Colon (tissue), 2 donors: ENCODE measurements around the gene LPIN1.

Experiments
- FAIRE-seq: peaks from 2 replicates; lab custom pipeline; 2012; peaks lifted over from hg19 to GRCh38; lab: Jason Lieb, UNC
- donor health status: control.
- donor health status: control.

LPIN1 gene

DNA sequence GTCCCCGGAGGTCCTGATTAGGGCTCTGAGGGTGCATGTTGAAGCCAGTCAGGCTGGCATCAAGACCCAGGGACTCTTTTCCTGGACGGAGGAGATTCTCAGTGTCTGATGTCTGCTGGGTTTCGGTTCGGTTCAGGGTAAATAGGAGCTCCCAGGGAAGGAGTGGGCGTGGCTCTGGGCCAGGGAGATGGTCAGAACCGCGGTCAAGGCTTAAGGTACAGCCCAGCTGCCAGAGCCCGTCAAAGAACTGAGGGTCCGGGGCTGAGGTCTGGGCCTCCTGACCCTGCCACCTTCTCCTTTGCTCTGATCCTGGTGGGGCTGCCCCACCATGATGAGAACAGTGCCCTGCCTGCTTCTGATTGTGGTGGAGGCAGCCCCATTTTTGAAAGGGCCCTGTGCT, 39.8 kb downstream of the LPIN1 start:
- no peak for FAIRE-seq

DNA sequence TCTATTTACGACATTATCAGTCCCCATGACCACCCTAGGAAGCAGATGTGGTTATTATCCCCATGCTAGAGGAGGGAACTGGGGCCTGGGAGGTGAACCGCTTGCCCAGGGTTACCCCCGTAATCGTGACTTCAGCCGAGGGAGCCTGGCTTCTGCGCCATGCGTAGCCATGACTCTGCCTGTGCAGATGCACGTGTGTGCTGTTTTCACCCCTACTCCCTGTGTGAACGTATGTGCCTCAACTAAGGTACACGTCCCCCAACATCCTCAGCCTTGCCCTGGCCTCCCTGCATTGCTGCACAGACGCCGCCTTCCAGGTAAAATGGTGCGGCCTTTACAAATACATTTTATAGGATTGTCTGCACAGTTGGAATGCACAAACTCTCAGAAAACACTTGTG, 40.2 kb downstream of the LPIN1 start:
- FAIRE-seq: no peak

DNA sequence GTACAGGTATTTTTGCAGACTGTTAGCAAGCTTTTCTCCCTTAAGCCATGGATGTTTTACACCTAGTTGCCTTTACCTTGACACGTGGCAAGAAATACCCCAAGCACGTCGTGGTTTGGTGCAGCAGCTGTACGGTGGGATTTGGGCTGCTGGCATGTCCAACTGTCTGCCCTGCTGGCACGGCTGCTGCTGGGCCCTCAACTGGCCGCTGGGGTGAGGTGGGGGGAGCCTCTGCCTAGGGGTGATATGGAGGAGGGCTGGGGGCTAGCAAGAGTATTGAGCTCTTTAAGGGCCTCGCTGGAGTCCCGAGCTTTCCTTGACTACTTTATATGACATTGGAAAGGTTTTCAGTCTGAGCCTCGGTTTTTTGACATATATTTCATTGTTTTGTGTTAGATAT, 41.6 kb downstream of the LPIN1 start:
- FAIRE-seq: no peak

DNA sequence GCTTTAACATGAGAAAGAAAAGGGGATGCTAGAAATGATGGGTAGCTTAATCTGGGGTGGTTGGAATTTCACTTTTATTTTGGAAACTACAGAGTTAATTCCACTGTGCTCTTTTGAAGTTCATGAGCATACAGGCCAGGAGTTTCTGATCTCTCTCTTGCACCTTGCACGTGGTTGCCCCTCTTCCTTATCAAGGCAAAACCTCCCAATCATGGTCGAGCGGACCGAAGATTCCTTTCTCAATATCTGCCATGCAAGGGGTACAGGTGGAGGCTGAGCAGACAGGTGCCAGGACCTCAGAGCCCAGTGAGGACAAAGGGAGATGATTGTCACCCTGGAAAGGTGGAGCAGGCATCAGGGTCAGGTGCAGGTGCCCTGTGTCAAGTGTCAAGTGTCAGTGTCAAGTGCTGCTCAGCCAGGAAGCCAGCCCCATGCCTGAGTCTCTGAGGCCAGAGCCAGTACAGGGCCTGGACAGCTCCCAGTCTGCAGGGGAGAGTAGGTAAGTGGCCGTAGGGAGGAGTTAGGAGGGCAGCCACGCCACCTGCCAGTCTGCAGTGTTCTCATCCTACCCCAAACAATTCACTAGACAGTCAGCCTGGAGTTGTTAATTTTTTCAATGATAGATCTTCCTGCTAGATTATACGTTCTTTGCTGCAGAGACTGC, 42.2 kb downstream of the LPIN1 start:
- no peak for FAIRE-seq

DNA sequence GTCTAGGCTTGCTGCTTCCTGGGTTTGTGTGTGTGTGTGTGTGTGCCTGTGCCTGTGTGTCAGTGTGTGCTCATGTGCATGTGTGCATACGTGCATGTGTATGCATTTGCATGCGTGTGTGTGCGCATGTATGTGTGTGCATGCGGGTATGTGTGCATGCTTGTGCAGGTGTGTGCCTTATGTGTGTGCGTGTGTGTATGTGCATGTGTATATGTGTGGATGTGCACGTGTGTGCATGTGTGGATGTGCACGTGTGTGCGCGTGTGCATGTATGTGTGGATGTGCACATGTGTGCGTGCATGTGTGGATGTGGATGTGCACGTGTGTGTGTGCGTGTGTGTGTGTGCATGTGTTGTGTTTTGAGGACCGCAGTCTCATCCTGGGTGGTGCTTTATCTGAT, 42.8 kb downstream of the LPIN1 start:
- no peak for FAIRE-seq

DNA sequence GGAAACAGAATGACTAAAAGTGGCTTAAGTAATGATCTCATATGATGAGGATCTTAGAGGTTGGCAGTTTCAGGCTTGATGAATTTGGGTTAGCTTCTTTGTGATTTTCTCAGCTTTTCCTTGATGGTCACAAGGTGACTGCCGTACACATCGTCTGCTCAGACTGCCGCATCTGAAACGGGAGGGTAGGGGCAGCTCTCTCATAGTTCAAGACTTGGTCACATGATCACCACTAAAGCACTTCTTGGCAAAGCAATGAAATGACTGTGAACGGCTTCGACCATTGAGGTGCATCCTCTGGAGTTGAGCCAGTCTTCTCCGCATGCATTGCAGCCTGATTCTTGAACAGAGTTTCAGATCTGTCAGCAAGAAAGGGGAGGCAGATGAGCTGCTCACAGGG, 43.8 kb downstream of the LPIN1 start:
- FAIRE-seq: no peak

DNA sequence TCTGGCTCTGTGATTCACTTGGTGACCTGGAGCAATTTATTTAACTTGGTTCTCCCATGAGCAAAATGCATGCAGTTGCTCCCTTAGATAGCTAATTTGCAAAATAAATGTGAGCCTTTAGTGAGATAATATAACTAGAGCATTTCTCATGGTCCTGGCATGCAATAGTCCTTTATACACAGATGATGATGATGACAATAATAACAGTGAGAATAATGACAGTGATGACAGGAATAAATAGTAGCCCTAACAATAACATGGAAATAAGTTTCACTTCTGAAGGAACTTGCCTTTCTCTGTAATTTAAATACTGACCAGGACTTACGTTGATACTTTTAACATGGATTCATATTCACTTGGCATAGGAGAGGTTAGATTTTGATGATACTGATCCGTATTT, 49.2 kb downstream of the LPIN1 start:
- no peak for FAIRE-seq

DNA sequence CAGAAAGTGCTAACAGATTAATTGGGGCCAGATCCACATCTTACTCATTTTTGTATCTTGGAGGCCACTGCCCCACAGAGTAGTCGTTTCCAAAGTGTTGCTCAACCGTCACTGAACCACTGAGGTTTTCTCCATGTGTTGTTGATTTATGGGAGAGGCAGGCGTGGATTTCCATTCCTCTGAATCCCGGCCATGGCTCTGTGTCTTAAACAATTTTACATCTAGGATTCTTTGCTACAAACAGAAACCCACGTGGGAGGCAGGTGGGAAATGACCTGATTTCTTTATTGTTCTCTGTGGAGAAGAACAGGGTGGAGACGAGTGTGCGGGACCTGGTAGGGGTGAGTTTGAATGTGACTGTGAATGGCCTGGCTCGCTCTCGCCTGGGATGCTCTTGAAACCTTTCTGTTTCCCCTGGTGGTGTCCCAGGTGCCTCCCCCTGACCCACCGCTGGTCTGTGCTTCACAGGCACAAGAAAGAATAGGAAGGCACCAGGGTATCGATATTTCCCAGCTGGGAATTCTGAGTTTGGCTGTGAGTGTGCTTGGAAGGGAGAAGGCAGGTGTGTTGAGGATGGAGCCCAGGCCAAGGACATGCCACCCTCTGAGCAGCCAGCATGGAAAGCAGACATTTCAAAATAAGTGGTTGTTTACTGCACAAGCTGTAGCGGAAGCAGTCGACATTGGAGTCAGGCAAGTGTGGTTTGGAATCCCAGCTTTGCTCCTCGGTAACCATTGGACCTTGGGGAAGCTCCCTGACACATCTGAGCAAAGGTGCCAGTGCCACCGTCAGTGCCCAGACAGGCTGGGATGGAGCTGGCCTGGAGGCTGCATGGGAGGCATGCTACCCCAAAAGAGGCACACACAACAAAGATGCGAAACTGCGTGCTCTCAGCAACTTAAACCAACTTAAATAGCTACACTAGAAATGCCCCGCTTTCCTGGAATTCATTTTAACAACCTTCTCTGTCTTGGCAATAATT, 50.0 kb downstream of the LPIN1 start:
- FAIRE-seq: no peak

DNA sequence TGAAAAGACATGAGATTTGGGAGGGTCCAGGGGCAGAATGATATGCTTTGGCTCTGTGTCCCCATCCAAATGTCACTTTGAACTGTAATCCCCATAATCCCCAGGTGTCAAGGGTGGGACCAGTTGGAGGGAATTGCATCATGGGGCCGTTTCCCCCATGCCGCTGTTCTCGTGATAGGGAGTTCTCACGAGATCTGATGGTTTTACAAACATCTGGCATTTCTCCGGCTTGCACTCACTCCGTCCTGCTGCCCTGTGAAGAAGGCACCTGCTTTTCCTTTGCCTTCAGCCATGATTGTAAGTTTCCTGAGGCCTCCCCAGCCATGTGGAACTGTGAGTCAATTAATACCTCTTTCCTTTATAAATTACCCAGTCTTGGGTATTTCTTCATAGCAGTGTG, 51.4 kb downstream of the LPIN1 start:
- no peak for FAIRE-seq

DNA sequence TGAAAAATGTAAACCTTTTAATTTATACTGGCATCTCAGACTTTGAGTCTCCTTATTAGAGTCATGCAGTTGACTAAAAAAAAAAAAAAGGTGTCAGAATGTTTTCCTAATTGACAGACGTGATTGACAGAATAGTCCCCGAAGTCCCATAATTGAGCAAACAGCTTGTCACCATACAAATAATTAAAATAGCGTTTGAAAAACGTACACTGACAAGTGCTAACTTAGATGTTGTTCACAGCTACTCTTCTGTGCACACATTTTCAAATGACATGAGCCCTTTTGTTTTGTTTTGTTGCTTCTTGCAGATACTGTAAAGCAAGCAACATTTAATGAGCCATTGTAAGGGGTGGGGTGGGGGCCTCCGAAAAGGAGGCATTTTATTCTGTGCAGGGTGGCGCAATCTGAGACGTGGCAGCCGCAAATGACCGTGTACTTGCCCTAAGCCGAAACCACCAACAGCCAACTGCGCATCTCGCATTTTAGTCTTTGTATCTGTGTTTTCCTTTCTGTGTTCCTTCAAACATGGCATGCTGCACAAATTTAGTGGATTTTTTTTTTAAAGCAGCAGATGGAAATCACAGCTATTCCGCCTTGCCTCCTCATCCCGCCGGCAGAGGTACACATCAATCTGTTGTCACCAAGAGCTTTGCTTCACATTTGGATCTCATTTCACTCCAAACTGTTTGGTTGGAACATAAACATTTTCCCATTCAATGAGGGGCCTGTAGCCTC, 52.4 kb downstream of the LPIN1 start:
- FAIRE-seq: no peak

DNA sequence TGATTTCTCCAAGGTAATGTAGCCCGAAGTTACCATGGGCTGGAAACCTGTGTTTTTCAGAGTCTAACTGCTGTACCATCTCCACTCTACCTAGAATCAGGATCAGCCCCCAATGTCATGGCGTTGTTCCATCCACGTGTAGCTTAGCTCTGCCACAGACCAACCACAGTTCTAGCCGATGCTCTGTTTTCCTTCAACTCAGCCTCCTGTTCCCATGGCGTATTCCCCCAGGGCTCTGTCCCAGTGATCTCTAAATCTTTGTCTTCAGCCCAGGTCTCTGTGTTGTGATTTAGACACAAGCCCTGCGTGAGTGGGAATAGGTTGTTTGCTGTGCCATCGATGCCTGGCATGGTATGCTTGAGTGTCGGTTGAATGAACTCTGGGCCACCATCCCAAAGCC, 53.4 kb downstream of the LPIN1 start:
- no peak for FAIRE-seq

DNA sequence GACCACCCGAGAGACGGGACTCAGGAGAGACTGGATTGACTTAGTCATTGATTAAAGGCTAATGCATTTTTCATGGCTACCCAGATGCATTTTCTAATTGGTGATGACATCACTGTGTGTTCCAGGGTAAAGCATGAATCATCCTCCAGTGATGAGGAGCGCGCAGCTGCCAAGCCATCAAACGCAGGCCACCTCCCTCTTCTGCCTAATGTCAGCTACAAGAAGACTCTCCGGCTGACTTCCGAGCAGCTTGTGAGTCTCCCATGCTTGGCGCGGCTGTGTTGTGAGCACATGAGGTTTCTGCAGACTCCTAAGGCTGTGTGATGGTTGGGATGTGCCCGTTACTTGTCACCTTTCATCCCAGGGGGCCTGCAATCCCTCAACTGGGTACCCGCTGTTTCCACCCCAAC, 56.4 kb downstream of the LPIN1 start:
- no peak for FAIRE-seq

DNA sequence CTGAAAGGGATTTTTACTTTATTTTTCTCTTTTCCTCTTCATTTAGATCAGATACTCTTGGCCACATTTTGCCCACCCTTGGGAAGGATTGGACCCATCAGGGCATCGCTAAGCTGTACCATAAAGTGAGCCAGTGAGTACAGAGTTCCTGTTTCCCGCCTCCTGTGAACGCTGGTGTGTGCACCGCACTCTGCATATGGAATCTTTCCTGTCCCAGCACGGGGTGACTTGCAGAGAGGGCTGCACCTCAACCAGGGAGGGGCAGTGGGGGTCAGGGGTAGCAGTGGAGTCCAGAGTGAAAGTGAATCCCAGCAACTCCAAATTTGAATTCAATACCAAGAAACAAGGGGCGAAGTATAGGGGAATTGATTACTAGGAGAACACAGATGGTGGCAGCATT, 58.6 kb downstream of the LPIN1 start:
- no peak for FAIRE-seq

DNA sequence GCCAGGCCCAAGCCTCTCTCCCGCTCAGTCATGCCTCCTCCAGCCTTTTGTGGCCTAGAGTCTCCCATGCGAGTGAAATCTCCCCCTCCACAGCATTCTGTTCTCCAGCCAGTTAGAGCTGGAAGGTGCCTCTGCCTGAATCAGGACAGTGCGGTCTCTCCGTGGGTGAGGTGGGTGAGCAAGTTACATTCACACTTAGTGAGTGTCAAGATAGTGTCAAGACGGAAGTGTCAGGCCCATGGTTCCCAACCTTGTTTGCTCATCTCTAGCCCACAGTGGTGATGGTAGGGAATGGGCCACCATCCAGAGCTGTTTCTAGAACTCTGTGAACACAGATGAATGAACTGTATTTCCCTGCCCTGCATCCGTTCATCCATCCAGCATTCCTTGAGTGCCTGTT, 59.5 kb downstream of the LPIN1 start:
- FAIRE-seq: no peak

DNA sequence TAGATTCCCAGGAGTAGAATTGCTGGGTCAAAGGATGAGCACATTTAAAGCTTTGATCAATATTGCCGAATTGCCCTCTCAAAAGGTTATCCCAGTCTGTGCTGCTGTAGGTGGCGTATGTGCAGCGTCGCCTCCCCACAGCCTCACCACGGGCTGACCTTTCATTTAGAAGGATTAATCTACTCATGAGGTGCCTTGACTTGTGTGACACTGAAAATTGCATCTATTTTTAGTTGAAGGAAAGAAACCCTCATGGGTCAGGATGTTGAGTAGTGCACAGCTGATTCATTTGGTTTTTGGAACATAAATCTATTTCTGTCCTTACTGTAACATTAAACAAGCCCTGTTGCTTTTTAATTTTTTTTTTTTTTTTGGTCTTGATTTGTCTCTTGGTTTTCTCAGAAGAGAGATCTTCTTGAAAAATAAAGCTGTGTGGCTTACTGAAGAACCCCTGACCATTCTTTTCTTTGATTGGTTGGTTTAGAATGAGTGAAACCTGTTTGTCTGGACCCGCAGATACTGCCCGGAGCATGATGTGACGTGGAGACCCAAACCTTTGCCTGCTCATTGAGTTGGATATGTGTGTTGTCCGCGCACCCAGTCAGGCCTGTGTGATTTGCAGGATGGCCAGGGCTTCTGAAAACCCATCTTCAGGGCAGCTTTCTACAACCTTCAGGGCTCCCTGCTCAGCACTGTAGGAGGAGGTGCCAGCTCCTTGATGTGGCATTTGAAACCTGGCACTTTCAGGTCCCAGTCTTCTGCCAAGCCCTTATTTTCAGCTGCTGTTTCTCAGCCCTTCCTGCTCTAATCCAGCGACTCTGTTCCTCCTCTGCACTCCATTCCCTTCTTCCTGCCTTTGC, 61.0 kb downstream of the LPIN1 start:
- FAIRE-seq: no peak

DNA sequence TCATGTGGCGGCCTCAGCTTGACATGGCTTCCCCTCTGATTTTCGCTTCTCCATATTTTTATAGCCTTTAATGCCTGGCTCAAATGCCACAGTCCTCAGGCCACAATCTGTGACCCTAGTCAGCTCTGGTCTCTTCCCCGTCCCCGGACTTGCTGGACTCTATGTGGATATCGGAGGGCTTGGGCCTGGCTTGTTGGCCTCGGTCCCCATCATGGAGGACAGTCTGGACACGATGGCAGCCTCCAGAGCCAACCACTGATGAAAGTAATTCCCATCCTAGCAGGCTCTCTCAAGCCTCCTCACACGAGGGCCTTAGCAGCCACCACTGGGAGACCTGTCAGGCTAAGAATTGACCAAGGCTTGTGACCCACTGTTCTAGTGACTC, 61.6 kb downstream of the LPIN1 start:
- FAIRE-seq: no peak

DNA sequence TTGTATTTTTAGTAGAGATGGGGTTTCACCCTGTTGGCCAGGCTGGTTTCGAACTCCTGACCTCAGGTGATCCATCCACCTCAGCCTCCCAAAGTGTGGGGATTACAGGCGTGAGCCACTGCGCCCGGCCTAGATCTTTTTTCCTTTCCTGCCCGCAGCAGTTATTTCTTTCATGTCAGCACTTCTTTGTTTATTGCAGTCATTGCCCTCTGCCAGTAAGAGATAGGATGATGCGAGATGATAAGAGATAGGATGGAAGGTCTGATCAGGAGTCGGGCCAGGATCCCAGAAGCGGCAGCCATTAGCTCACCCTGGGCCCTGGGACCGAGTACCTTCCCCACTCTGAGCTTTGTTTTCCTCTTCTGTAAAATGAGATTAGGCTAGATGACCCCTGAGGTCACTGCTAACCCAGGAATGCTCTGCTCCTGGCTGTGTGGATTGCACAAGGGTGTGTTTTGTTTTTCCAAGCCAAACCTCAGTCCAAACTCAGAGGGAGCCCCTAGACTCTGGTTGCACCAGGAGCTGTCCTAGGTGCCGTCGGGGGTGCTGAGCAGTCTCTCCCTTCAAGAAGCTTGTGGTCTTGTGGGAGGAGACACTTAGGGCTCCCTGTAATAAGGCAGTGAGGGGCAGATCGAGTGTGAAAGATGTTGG, 63.3 kb downstream of the LPIN1 start:
- no peak for FAIRE-seq

DNA sequence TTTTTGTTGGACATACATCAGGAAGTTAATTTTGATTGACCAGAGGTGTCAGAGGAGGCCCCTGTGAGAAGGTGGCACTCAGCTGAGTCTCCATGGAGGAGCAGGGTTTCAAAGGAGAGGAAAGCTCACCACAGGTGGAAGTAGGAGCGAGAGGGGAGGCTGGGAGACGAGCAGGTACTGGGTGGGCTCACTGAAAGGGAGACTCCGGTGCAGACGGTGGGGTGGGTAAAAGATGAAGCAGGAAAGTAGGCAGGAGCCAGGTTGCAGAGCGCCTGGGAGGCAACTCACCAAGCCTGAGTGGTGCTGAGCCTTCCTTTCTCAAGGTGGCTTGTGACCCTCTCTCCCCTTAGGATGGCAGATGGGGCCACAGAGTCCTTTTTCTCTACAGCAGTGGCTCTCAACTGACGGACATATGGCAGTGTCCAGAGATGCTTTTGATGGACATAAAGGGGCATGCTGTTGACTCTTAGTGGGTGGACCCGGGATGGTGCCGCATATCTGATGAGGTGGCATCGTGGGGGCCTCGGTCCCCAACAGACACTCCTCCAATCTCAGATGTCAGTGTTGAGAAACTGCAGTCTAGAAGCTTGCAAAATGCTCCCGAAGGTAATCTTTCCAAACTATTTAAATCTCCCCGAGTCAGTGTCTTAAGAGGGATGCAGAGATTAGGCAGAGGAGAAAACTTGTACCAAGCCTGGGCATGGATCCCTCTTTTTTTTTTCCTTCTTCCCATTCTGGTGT, 64.0 kb downstream of the LPIN1 start:
- no peak for FAIRE-seq

DNA sequence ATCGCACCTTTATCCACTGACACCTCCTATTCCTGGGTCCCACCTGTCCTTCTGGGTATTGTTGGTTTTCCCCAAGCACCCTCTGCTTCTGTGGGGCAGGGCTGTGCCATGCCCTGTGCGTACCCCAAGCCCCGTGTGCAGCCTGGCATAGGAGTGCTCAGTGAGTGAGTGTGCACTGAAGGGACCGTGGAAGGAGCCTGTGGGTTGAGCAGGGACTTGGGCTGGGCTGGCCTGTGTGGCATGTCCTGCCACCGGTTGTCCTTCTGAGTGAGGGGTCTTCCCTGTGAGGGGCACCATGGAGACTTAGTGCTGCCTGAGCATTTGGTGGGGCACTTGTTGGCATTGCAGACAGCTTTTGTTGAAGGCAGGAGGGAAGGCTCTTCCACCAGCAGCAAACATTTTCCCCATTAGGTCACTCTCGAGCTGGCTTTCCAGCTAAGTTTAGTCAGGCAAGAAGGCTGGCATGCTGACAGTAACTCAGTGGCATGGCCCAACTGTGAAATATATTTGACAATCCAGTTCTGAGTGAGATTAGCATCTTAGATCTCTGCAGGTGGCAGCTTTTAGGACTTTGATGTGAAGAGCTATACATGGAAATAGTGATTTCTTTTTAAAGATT, 64.7 kb downstream of the LPIN1 start:
- no peak for FAIRE-seq
